GM23338 (cell line): ENCODE data around the gene CTXND2. TPM values are rescaled to one million over a fixed set of nuclear protein-coding genes. Genes with fewer than 3 reads are reported as not detected.
A peak's percentile ranks its signal among the peaks of the same experiment; 100 is the strongest.

Experiments used
- ATAC-seq: fragments of 200-7000 bp; cut with Tn5 transposase; 3 replicates; pipeline ENCODE4 v1.9.1; 2020
- DNase-seq: peaks from one replicate; pipeline ENCODE4 v3.0.0-alpha.2; 2015; ENCODE audit warnings: low spot score
- H2AFZ ChIP-seq: fragments of 200-600 bp; sonication (generic); 2 replicates; pipeline ENCODE4 v1.8.0; 2016; ENCODE audit warnings: antibody characterized with exemption, mild to moderate bottlenecking, moderate library complexity
- H3F3A ChIP-seq: fragments of 200-600 bp; sonication (generic); replicated peaks from 2 replicates; pipeline ENCODE4 v1.8.0; 2017; ENCODE audit warnings: antibody characterized with exemption, mixed run types, low read depth
- H3K27ac ChIP-seq: fragments of 200-600 bp; sonication (generic); 2 replicates; pipeline ENCODE4 v1.6.1; 2016; ENCODE audit warnings: low read depth
- H3K27me3 ChIP-seq: fragments of 200-600 bp; sonication (generic); 2 replicates; pipeline ENCODE4 v1.8.0; 2016; ENCODE audit warnings: mild to moderate bottlenecking, mixed run types, moderate library complexity; ENCODE audit not compliant: insufficient read depth
- H3K36me3 ChIP-seq: fragments of 200-600 bp; sonication (generic); 2 replicates; pipeline ENCODE4 v1.8.0; 2016; ENCODE audit warnings: mild to moderate bottlenecking; ENCODE audit not compliant: insufficient read depth
- H3K4me1 ChIP-seq: fragments of 200-600 bp; sonication (generic); 2 replicates; pipeline ENCODE4 v1.8.0; 2016; ENCODE audit warnings: mild to moderate bottlenecking, moderate library complexity; ENCODE audit not compliant: insufficient read depth
- H3K4me2 ChIP-seq: fragments of 200-600 bp; sonication (generic); 2 replicates; pipeline ENCODE4 v1.7.1; 2017; ENCODE audit warnings: mixed run types
- H3K4me3 ChIP-seq: fragments of 200-600 bp; sonication (generic); 2 replicates; pipeline ENCODE4 v1.6.1; 2016; ENCODE audit warnings: mixed run types
- H3K79me2 ChIP-seq: fragments of 200-600 bp; sonication (generic); replicated peaks from 2 replicates; pipeline ENCODE4 v1.8.0; 2017; ENCODE audit warnings: mild to moderate bottlenecking; ENCODE audit not compliant: insufficient read depth
- H3K9me2 ChIP-seq: fragments of 200-600 bp; sonication (generic); 2 replicates; pipeline ENCODE4 v1.8.0; 2017; ENCODE audit not compliant: insufficient read depth
- H4K20me1 ChIP-seq: fragments of 200-600 bp; sonication (generic); replicated peaks from 2 replicates; pipeline ENCODE4 v1.8.0; 2017; ENCODE audit warnings: mild to moderate bottlenecking; ENCODE audit not compliant: insufficient read depth
- H3K27ac Mint-ChIP-seq: 2 replicates; pipeline ENCODE4 v1.8.0; 2020; ENCODE audit warnings: inconsistent platforms, mild to moderate bottlenecking, moderate library complexity, mixed read lengths
- H3K27me3 Mint-ChIP-seq: 3 replicates; pipeline ENCODE4 v1.8.0; 2022; ENCODE audit warnings: low read depth, mild to moderate bottlenecking, moderate library complexity, mixed read lengths, inconsistent platforms; ENCODE audit not compliant: insufficient read depth, poor library complexity
- H3K36me3 Mint-ChIP-seq: 3 replicates; pipeline ENCODE4 v1.8.0; 2021; ENCODE audit warnings: low read depth, mild to moderate bottlenecking, inconsistent platforms, moderate library complexity, mixed read lengths
- H3K4me1 Mint-ChIP-seq: 3 replicates; pipeline ENCODE4 v1.8.0; 2020; ENCODE audit warnings: mild to moderate bottlenecking, inconsistent platforms, mixed read lengths
- H3K4me3 Mint-ChIP-seq: 3 replicates; pipeline ENCODE4 v1.8.0; 2021; ENCODE audit warnings: moderate library complexity, mild to moderate bottlenecking, inconsistent platforms, mixed read lengths
- H3K9me3 Mint-ChIP-seq: 3 replicates; pipeline ENCODE4 v1.8.0; 2020; ENCODE audit warnings: moderate library complexity, mild to moderate bottlenecking, inconsistent platforms, mixed read lengths
- CREB1 ChIP-seq: fragments of 250-450 bp; sonication (Bioruptor Pico); IDR thresholded peaks from 2 replicates; pipeline ENCODE4 v1.5.0; 2020; ENCODE audit warnings: low read depth, mild to moderate bottlenecking, moderate library complexity
- CTCF ChIP-seq, 2 experiments: fragments of 200-600 bp in 1 of 2; sonication (generic) in 1 of 2; conservative IDR thresholded peaks; 2 replicates each; pipeline versions ENCODE4 v1.5.1 to v1.6.1; 2016 to 2017; ENCODE audit warnings: antibody characterized with exemption in 2 of 2, low read depth in 2 of 2, mild to moderate bottlenecking in 2 of 2, moderate library complexity in 1 of 2
- ETS1 ChIP-seq: IDR thresholded peaks from 2 replicates; pipeline ENCODE4 v1.6.1; 2016; ENCODE audit warnings: antibody characterized with exemption
- EZH2 ChIP-seq: fragments of 200-600 bp; sonication (generic); IDR thresholded peaks from one replicate; pipeline ENCODE4 v1.8.0; 2017; ENCODE audit warnings: antibody characterized with exemption, mild to moderate bottlenecking, low read depth; ENCODE audit not compliant: unreplicated experiment
- EZH2phosphoT487 ChIP-seq: fragments of 200-600 bp; sonication (generic); IDR thresholded peaks from one replicate; pipeline ENCODE4 v1.8.1; 2018; ENCODE audit warnings: antibody characterized with exemption; ENCODE audit not compliant: unreplicated experiment
- JUNB ChIP-seq: IDR thresholded peaks from one replicate; pipeline ENCODE4 v1.6.1; 2016; ENCODE audit warnings: antibody characterized with exemption; ENCODE audit not compliant: unreplicated experiment
- NANOG ChIP-seq: IDR thresholded peaks from 2 replicates; pipeline ENCODE4 v1.6.1; 2016; ENCODE audit warnings: antibody characterized with exemption, borderline replicate concordance
- REST ChIP-seq: IDR thresholded peaks from one replicate; pipeline ENCODE4 v1.6.1; 2018; ENCODE audit warnings: antibody characterized with exemption; ENCODE audit not compliant: unreplicated experiment
- STAT1 ChIP-seq: IDR thresholded peaks from one replicate; pipeline ENCODE4 v1.6.1; 2016; ENCODE audit warnings: antibody characterized with exemption; ENCODE audit not compliant: unreplicated experiment
- ZNF114 ChIP-seq: fragments of 250-450 bp; sonication (Bioruptor Pico); IDR thresholded peaks from 2 replicates; pipeline ENCODE4 v1.5.0; 2020; ENCODE audit warnings: mild to moderate bottlenecking, moderate library complexity
- ZNF331 ChIP-seq: fragments of 250-450 bp; sonication (Bioruptor Pico); IDR thresholded peaks from 2 replicates; pipeline ENCODE4 v1.5.0; 2020; ENCODE audit warnings: low read depth, mild to moderate bottlenecking, moderate library complexity
- ZNF462 ChIP-seq: fragments of 250-450 bp; sonication (Bioruptor Pico); IDR thresholded peaks from 2 replicates; pipeline ENCODE4 v1.5.0; 2020; ENCODE audit warnings: mild to moderate bottlenecking, moderate library complexity
- long read RNA-seq: library from polyadenylated mRNA; unstranded; transcript quantifications from one replicate; pipeline ENCODE4 v2.0.0, GENCODE V29; 2020; ENCODE audit not compliant: unreplicated experiment
- polyA plus RNA-seq: library from polyadenylated mRNA; unstranded; fragments of >200 nt; fragmentation: Nextera tagmentation; extraction: Ambion mirVana; gene quantifications from 2 replicates; pipeline ENCODE4 v1.2.1, GENCODE V29; 2016
- total RNA-seq: library from RNA; depleted of rRNA; stranded (reverse); fragments of >200 nt; shearing (Covaris generic); gene quantifications from 2 replicates; pipeline ENCODE4 v1.2.3, GENCODE V29; 2014; rRNA removed

Gene CTXND2
- total RNA-seq, result not detected in 2 replicates
- polyA plus RNA-seq, result not detected in 2 replicates
- long read RNA-seq, result 0 reads

- no peaks in the 10 kb centered on the region for H3K9me2 ChIP-seq
- H3K79me2 ChIP-seq, result no peaks in the 10 kb centered on the region
- 0 out of 3 replicates have a peak, but pooled peaks cover 2% of the 10 kb centered on the region for H3K4me1 Mint-ChIP-seq
- H3K4me3 Mint-ChIP-seq, result no peak within 1 kb of the TSS; the same call in 2 of the 3 replicates
- H3K36me3 Mint-ChIP-seq, result no peaks in the 10 kb centered on the region
- no peaks in the 10 kb centered on the region for H3K4me1 ChIP-seq
- H3K4me3 ChIP-seq, result no peak within 1 kb of the TSS
- H3K9me3 Mint-ChIP-seq, result no peaks in the 10 kb centered on the region; the same call in 2 of the 3 replicates
- no peak within 1 kb of the TSS for H3K27ac ChIP-seq
- no peak within 1 kb of the TSS for H3K4me2 ChIP-seq
- no peak for ATAC-seq
- no peak within 1 kb of the TSS for H3K27ac Mint-ChIP-seq
- no peaks in the 10 kb centered on the region for H3K36me3 ChIP-seq
- H3F3A ChIP-seq, result no peaks in the 10 kb centered on the region
- TF ChIP-seq ZNF462 (no peak), ZNF331 (no peak), ZNF114 (no peak), JUNB (no peak), CREB1 (no peak), NANOG (no peak), EZH2 (no peak), STAT1 (no peak), REST (no peak), CTCF (conservative IDR thresholded peaks at IDR 0.05; ENCODE audit: low read depth in 2 of 2) (no peak), EZH2phosphoT487 (no peak), ETS1 (no peak)
- no peaks in the 10 kb centered on the region for H3K27me3 ChIP-seq
- H2AFZ ChIP-seq, result peak within 1 kb of the TSS; percentile 84
- H4K20me1 ChIP-seq, result no peaks in the 10 kb centered on the region
- peaks cover 2% of the 10 kb centered on the region for H3K27me3 Mint-ChIP-seq
- DNase-seq, result peak; percentile 8
Observed at GRCh38 chr1:150887018-150887417, at the start of gene CTXND2. CTXND2 (plus strand) TSS chr1:150887136; CDS start chr1:150912315, 25,179 bp downstream.
